ENCODE results near the gene WARS2.
A peak's percentile ranks its signal among the peaks of the same experiment; 100 is the strongest.

WARS2 gene

GRCh38 chr1:118986555-118987467 is 153.6 kb downstream of the WARS2 start:
- no peak for TF ChIP-seq ZNF274 (IDR thresholded peaks at IDR 0.05; ENCODE audit: low read depth, low read length)
- H3K4me3 ChIP-seq (ENCODE audit: low read length): peak overlapping the region; percentile 51; the same call in 1 of the 2 replicates

DNA sequence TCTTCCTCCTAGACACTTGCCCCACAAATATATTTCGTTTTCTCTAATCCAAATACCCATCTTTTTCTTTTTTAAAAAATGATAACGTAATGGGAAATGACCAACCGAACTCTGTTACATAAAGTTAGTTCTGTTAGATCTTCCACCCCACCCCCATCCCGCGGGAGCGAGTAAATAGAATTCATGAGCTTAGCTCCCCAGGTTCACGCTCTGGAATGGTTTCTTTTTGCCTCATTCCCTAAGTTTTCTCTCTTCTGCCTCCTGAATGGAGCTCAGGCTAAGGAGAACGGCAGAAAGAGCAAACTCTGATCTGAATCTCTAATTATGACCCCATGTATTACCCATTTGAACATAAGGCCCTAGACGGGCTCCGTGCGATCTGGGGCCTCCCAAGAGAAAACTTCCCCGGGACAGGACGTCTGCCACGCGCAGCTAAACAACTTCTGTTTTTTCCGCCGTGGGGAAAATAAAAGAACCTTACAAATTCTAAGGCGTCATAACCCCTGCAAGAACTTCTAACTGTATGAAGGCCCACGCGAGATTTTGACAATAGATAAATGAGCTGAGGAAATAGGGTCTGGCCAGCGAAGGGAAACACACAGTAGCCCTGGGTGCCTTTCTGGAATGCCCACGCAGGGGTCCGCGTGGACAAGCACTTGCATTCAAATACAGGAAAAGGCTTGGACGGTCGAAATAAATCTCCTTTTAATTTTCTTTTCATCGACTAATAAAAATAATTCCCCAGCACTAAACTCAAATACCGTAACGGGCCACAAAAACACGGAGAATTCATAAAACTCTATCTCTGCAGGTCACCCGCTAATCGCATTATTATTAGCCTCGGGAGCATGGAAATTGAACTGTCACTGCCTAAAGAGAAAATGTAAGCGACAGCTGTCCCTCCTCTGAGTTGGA is 154.6 kb downstream of the WARS2 start:
- TF ChIP-seq ZNF274 (IDR thresholded peaks at IDR 0.05; ENCODE audit: low read depth, low read length): no peak
- peak overlapping the region; percentile 51; the same call in 1 of the 2 replicates for H3K4me3 ChIP-seq (ENCODE audit: low read length)

GRCh38 chr1:118984722-118985639 is 155.5 kb downstream of the WARS2 start:
- TF ChIP-seq ZNF274 (IDR thresholded peaks at IDR 0.05; ENCODE audit: low read depth, low read length): no peak
- H3K4me3 ChIP-seq (ENCODE audit: low read length): peak overlapping the region; percentile 51; the same call in 1 of the 2 replicates

DNA sequence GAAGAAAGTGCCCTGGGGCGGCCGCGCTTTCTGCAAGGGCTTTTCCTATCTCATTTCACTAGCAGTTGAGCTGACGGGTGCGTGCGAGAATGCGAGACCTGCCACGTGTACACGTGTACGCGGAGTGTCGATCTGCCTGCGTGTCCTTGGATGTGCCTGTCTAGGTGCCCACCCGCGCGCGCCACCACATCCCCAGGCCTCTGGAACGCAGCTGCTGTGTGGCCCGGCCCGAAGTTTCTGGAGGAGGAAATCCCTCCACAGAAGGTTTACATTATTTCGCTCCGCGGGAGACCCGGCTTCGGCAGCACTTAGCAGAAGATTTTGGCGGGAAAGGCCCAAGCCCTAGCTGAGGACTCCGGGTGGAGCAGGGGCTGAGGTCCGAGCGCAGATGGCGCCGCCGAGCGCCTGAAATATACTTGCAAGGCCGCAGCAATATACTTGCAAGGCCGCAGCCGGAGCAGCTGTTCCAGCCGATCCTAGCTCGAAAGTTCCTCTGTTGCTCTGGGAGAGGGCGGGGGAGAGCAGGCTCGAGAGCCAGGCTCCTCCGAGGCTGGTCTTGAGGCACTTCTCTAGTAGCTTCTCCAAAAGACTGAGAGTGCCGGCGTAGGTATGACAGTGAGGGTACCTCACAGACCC is 156.2 kb downstream of the WARS2 start:
- H3K4me3 ChIP-seq (ENCODE audit: low read length): peak overlapping the region; percentile 51; the same call in 1 of the 2 replicates
- TF ChIP-seq ZNF274 (IDR thresholded peaks at IDR 0.05; ENCODE audit: low read depth, low read length): no peak

DNA sequence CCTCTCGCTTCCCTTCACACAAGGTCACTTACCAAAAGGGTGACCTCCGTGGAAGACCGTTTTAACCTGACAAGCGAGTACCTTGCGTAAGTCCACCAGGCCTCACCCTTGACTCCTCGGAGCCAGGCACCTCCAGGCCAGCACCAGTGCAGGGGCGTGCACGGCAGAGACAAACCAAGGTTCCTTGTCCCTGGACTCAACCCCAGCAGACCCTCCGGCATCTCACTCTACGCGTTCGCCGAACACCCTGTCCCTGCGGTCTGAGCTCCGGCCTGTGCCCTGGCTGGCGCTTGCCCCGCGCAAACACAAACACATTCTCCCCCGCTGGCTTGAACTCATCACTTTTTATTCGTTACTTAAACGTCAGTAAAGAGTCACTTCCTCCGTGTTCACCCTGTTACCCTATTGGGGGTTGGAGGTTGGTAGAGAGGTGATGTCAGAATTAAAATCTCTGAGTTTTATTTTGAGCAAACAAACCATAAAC is 156.9 kb downstream of the WARS2 start:
- no peak for TF ChIP-seq ZNF274 (IDR thresholded peaks at IDR 0.05; ENCODE audit: low read depth, low read length)
- peak overlapping the region; percentile 9; the same call in 1 of the 2 replicates for H3K4me3 ChIP-seq (ENCODE audit: low read length)

GRCh38 chr1:118982821-118983557 is 157.5 kb downstream of the WARS2 start:
- H3K4me3 ChIP-seq (ENCODE audit: low read length): peak overlapping the region; percentile 9; the same call in 1 of the 2 replicates

DNA sequence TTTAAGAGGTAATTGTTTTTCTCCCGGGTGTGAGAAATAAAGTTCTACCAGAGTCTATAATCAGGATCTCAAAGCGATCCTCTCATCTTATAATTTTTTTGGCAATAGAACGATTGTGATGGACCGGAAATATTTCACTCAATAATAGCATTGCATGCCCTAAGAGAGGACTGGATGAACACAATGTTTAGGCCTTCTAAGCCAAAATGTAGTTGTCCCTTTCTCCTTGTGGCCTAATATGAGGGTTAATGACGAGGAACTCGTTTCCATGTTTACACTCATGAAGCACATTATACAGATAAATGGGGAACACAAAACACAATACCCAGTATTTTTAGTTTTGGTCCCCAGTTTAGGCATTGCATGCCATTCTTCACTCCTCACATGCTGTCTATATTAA is 158.2 kb downstream of the WARS2 start:
- H3K4me3 ChIP-seq (ENCODE audit: low read length): no peak overlapping the region
- TF ChIP-seq ZNF274 (IDR thresholded peaks at IDR 0.05; ENCODE audit: low read depth, low read length): no peak

More at GRCh38 chr1:118982821-118983557, 157.5 kb downstream of the WARS2 start:
- TF ChIP-seq ZNF274 (IDR thresholded peaks at IDR 0.05; ENCODE audit: low read depth, low read length): no peak

DNA sequence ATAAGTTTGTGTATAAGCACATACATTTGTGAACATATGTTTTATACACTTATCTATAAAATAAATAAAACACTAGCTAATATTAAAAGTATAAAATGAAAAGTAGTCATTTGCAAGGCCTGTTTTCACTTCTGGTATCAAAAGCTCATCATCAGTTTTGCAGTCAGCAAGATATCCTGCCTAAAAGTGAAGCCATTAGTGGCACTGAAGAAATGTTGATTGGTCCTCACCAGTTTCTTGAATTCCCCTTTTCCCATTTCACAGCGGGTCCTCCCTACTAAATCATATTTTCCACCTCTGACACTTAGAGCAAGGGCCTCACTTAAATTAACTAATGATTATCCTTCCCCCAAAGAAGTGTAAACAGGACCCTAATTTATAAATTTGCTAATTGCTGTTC is 159.0 kb downstream of the WARS2 start:
- H3K4me3 ChIP-seq (ENCODE audit: low read length): no peak overlapping the region
- TF ChIP-seq ZNF274 (IDR thresholded peaks at IDR 0.05; ENCODE audit: low read depth, low read length): no peak
